ENCODE results near the gene EGR2. TPM values are rescaled to one million over a fixed set of nuclear protein-coding genes. Genes with fewer than 3 reads are reported as not detected.

EGR2 gene
- total RNA-seq, 1 donor from 2014 or later, result 6.5 TPM

DNA sequence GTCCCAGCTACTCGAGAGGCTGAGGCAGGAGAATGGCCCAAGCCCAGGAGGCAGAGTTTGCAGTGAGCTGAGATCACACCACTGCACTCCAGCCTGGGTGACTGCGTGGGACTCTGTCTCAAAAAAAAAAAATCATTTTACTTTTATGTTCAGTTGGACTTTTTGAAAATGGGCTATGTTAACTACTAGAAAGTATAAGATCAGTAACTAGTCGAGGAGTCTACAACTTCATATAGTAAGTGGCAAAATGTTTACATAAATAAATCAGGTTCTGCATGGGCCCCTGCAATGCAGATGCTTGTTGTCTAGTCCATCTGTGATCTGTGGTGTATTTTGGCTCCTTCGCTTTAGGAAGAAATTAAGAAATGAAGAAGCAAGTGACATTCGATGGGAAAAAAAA is 23.9 kb downstream of the EGR2 start:
- H3K4me3 Mint-ChIP-seq, result no peak overlapping the region
- H3K4me1 ChIP-seq, result peaks cover 18% of the 10 kb centered on the region
- H2AFZ ChIP-seq (replicated peaks), result no peak overlapping the region
- no peaks in the 10 kb centered on the region for H3F3A ChIP-seq (ENCODE audit: low read depth)
- no peaks in the 10 kb centered on the region for H3K36me3 ChIP-seq
- H3K27ac ChIP-seq, result no peak overlapping the region
- TF ChIP-seq EZH2phosphoT487 (IDR thresholded peaks at IDR 0.05), result no peak
- no peak for TF ChIP-seq EZH2 (IDR thresholded peaks at IDR 0.05)
- TF ChIP-seq CTCF (IDR thresholded peaks at IDR 0.05), result no peak
- no peak overlapping the region for H3K4me3 ChIP-seq
- H3K9ac ChIP-seq, result no peak overlapping the region
- no peaks in the 10 kb centered on the region for H3K79me2 ChIP-seq (ENCODE audit: low read depth)
- peaks cover 14% of the 10 kb centered on the region for H3K4me1 Mint-ChIP-seq
- H3K9me3 Mint-ChIP-seq, result peaks cover 3% of the 10 kb centered on the region
- H3K9me3 ChIP-seq (ENCODE audit: low read depth), result no peaks in the 10 kb centered on the region
- H3K27ac Mint-ChIP-seq, result no peak overlapping the region
- no peaks in the 10 kb centered on the region for H4K20me1 ChIP-seq (ENCODE audit: low read depth)
- DNase-seq (ENCODE audit: low spot score), result no peak
- H3K4me2 ChIP-seq, result no peak overlapping the region
- peaks cover 6% of the 10 kb centered on the region for H3K27me3 Mint-ChIP-seq (ENCODE audit: insufficient read depth, low read depth)
- no peaks in the 10 kb centered on the region for H3K36me3 Mint-ChIP-seq
- no peaks in the 10 kb centered on the region for H3K27me3 ChIP-seq

GRCh38 chr10:62790571-62790970 is 25.6 kb downstream of the EGR2 start:
- Mint-ChIP-seq H3K9me3 (peaks cover 19% of the 10 kb centered on the region), H3K27me3 (ENCODE audit: insufficient read depth, low read depth) (peaks cover 8% of the 10 kb centered on the region), H3K36me3 (no peaks in the 10 kb centered on the region)

DNA sequence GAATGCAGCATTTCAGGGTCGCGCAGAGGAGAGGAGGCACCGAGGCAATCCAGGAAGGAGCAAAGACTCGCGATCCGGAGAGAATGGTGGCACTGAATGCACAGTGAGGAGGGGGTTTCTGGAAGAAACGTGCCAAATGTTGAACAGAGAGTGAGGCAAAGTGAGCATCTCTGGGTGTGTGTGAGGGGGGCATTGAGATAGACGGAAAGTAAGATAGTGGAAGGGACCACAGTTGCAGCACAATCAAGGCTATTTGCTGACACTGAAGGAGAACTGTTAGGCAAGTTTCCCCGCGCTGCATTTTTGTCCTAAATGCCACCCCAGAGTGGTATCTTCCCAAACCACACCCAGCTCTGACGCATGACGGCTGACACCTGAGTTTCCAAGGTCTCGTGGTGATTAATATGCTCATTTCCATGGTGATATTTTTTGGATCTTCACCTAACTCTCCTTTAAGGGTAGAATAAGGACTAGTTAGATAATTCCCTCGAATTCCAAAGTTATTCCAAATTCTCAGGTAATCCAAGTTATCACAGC is 26.1 kb downstream of the EGR2 start:
- Histone ChIP-seq H3K27ac (no peak overlapping the region), H3F3A (ENCODE audit: low read depth) (no peaks in the 10 kb centered on the region), H3K9ac (no peak overlapping the region), H4K20me1 (ENCODE audit: low read depth) (no peaks in the 10 kb centered on the region), H3K4me2 (no peak overlapping the region), H3K4me3 (no peak overlapping the region), H3K9me3 (ENCODE audit: low read depth) (no peaks in the 10 kb centered on the region), H2AFZ (replicated peaks) (peak overlapping the region; percentile 82), H3K36me3 (no peaks in the 10 kb centered on the region), H3K27me3 (no peaks in the 10 kb centered on the region), H3K79me2 (ENCODE audit: low read depth) (no peaks in the 10 kb centered on the region), H3K4me1 (peaks cover 11% of the 10 kb centered on the region)
- H3K4me3 Mint-ChIP-seq, result no peak overlapping the region
- H3K27ac Mint-ChIP-seq, result peak overlapping the region; percentile 18
- peaks cover 8% of the 10 kb centered on the region for H3K27me3 Mint-ChIP-seq (ENCODE audit: insufficient read depth, low read depth)
- TF ChIP-seq EZH2 (IDR thresholded peaks at IDR 0.05) (no peak), CTCF (IDR thresholded peaks at IDR 0.05) (no peak), EZH2phosphoT487 (IDR thresholded peaks at IDR 0.05) (no peak)
- peaks cover 23% of the 10 kb centered on the region for H3K9me3 Mint-ChIP-seq
- H3K36me3 Mint-ChIP-seq, result no peaks in the 10 kb centered on the region
- DNase-seq (ENCODE audit: low spot score), result no peak
- H3K4me1 Mint-ChIP-seq, result peaks cover 14% of the 10 kb centered on the region

More at GRCh38 chr10:62790571-62790970, 25.6 kb downstream of the EGR2 start:
- Histone ChIP-seq H3K27ac (no peak overlapping the region), H3K4me3 (no peak overlapping the region), H3K4me2 (no peak overlapping the region), H4K20me1 (ENCODE audit: low read depth) (no peaks in the 10 kb centered on the region), H3K36me3 (no peaks in the 10 kb centered on the region), H3F3A (ENCODE audit: low read depth) (no peaks in the 10 kb centered on the region), H3K9me3 (ENCODE audit: low read depth) (no peaks in the 10 kb centered on the region), H3K9ac (no peak overlapping the region), H3K27me3 (no peaks in the 10 kb centered on the region), H2AFZ (replicated peaks) (no peak overlapping the region), H3K4me1 (peaks cover 11% of the 10 kb centered on the region), H3K79me2 (ENCODE audit: low read depth) (no peaks in the 10 kb centered on the region)
- DNase-seq (ENCODE audit: low spot score), result no peak
- TF ChIP-seq EZH2phosphoT487 (IDR thresholded peaks at IDR 0.05) (no peak), CTCF (IDR thresholded peaks at IDR 0.05) (no peak), EZH2 (IDR thresholded peaks at IDR 0.05) (no peak)
- no peak overlapping the region for H3K4me3 Mint-ChIP-seq
- H3K27ac Mint-ChIP-seq, result no peak overlapping the region
- peaks cover 14% of the 10 kb centered on the region for H3K4me1 Mint-ChIP-seq
